ENCODE data around the gene PDE3B. TPM values are rescaled to one million over a fixed set of nuclear protein-coding genes. Genes with fewer than 3 reads are reported as not detected.
A peak's percentile ranks its signal among the peaks of the same experiment; 100 is the strongest.

Gene PDE3B
- total and polyA plus RNA-seq, 9 of the 15 experiments (the other 6 are each of a cell fraction or from before 2014, with no cell fraction given) = 2.3 to 22.5 (median 12.2) TPM

DNA sequence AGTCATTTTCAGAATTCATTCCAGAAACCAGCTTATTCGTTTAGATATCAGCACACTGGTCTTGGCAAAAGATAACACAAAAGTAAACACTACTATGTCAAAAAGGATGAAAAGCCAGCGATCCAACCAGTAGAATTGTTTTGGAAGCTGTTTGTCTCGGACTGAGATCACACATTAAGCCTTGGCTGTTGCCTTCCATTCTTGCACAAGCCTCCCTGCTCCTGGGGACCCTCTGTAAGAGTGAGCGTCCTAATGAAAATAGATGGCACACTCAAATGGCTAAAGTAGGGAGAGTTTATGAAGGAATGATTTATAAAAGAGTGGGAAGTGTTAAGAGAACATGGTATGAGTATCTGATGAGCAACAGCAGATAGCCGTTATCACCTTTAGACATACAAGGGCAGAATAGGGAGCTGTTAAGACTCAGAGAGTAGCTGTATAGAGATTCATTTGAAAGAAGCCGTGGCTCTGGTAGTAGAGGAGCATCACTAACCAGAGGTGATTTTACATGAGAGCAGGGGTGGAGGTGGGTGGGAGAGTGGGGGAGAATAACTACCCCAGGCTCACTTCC, 25.2 kb downstream of the PDE3B start (continued):
- TF ChIP-seq JUND (IDR thresholded peaks at IDR 0.05; ENCODE audit: borderline replicate concordance, low read depth, low read length) = peak; percentile 3; the same call in 1 of the 2 replicates
- peak; percentile 12; the same call in 1 of the 3 replicates for TF ChIP-seq JUND (tag; IDR thresholded peaks at IDR 0.05; ENCODE audit: borderline replicate concordance, low read depth, low read length)
- no peak for TF ChIP-seq RB1 (IDR thresholded peaks at IDR 0.05; ENCODE audit: low read depth)
- TF ChIP-seq, protein P1, sequence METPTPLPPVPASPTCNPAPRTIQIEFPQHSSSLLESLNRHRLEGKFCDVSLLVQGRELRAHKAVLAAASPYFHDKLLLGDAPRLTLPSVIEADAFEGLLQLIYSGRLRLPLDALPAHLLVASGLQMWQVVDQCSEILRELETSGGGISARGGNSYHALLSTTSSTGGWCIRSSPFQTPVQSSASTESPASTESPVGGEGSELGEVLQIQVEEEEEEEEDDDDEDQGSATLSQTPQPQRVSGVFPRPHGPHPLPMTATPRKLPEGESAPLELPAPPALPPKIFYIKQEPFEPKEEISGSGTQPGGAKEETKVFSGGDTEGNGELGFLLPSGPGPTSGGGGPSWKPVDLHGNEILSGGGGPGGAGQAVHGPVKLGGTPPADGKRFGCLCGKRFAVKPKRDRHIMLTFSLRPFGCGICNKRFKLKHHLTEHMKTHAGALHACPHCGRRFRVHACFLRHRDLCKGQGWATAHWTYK (CRISPR knock-in tag; IDR thresholded peaks at IDR 0.05) = no peak
- no peak for TF ChIP-seq ZNF584 (CRISPR knock-in tag; IDR thresholded peaks at IDR 0.05; ENCODE audit: low read depth)
- TF ChIP-seq POLR2AphosphoS2 (IDR thresholded peaks at IDR 0.05; ENCODE audit: low read length) = no peak
- no peak for TF ChIP-seq ZNF384 (IDR thresholded peaks at IDR 0.05; ENCODE audit: low read depth, low read length)
- no peak for TF ChIP-seq LARP7 (IDR thresholded peaks at IDR 0.05)
- no peak for TF ChIP-seq FOXA1 (IDR thresholded peaks at IDR 0.05; ENCODE audit: borderline replicate concordance)
- TF ChIP-seq SRSF1 (IDR thresholded peaks at IDR 0.05; ENCODE audit: low read depth, low read length) = no peak
- no peak for TF ChIP-seq HNRNPUL1 (IDR thresholded peaks at IDR 0.05; ENCODE audit: low read length)
- TF ChIP-seq, protein P2, sequence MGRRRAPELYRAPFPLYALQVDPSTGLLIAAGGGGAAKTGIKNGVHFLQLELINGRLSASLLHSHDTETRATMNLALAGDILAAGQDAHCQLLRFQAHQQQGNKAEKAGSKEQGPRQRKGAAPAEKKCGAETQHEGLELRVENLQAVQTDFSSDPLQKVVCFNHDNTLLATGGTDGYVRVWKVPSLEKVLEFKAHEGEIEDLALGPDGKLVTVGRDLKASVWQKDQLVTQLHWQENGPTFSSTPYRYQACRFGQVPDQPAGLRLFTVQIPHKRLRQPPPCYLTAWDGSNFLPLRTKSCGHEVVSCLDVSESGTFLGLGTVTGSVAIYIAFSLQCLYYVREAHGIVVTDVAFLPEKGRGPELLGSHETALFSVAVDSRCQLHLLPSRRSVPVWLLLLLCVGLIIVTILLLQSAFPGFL (CRISPR knock-in tag; IDR thresholded peaks at IDR 0.05) = no peak
- TF ChIP-seq, protein P3, sequence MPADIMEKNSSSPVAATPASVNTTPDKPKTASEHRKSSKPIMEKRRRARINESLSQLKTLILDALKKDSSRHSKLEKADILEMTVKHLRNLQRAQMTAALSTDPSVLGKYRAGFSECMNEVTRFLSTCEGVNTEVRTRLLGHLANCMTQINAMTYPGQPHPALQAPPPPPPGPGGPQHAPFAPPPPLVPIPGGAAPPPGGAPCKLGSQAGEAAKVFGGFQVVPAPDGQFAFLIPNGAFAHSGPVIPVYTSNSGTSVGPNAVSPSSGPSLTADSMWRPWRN (IDR thresholded peaks at IDR 0.05; ENCODE audit: low read depth) = no peak; the same call in 1 of the 2 replicates
- TF ChIP-seq, protein P4, sequence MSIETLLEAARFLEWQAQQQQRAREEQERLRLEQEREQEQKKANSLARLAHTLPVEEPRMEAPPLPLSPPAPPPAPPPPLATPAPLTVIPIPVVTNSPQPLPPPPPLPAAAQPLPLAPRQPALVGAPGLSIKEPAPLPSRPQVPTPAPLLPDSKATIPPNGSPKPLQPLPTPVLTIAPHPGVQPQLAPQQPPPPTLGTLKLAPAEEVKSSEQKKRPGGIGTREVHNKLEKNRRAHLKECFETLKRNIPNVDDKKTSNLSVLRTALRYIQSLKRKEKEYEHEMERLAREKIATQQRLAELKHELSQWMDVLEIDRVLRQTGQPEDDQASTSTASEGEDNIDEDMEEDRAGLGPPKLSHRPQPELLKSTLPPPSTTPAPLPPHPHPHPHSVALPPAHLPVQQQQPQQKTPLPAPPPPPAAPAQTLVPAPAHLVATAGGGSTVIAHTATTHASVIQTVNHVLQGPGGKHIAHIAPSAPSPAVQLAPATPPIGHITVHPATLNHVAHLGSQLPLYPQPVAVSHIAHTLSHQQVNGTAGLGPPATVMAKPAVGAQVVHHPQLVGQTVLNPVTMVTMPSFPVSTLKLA (conservative IDR thresholded peaks at IDR 0.05) = no peak
- TF ChIP-seq NFE2L1 (tag; IDR thresholded peaks at IDR 0.05; ENCODE audit: borderline replicate concordance, low read depth) = no peak
- TF ChIP-seq ZKSCAN3 (CRISPR knock-in tag; IDR thresholded peaks at IDR 0.05) = no peak
- no peak for TF ChIP-seq ZSCAN32 (CRISPR knock-in tag; IDR thresholded peaks at IDR 0.05)
- no peak for TF ChIP-seq HNRNPH1 (optimal IDR thresholded peaks at IDR 0.05; ENCODE audit: low read depth, low read length)
- TF ChIP-seq ELF4 (CRISPR knock-in tag; IDR thresholded peaks at IDR 0.05) = 0 out of 2 replicates have a peak, but pooled peaks have one; percentile 22
- TF ChIP-seq, protein P5, sequence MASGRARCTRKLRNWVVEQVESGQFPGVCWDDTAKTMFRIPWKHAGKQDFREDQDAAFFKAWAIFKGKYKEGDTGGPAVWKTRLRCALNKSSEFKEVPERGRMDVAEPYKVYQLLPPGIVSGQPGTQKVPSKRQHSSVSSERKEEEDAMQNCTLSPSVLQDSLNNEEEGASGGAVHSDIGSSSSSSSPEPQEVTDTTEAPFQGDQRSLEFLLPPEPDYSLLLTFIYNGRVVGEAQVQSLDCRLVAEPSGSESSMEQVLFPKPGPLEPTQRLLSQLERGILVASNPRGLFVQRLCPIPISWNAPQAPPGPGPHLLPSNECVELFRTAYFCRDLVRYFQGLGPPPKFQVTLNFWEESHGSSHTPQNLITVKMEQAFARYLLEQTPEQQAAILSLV (tag; IDR thresholded peaks at IDR 0.05) = no peak
- peak; percentile 80 for TF ChIP-seq CEBPB (tag; IDR thresholded peaks at IDR 0.05)
- TF ChIP-seq SREBF2 (CRISPR knock-in tag; IDR thresholded peaks at IDR 0.05) = no peak
- TF ChIP-seq NCOR1 (IDR thresholded peaks at IDR 0.05) = no peak
- peak; percentile 71; the same call in 1 of the 2 replicates for TF ChIP-seq SOX6 (IDR thresholded peaks at IDR 0.05)

Data from K562 (cell line).